GM18526 (cell line): Measurements from ENCODE around the gene NEURL1B.

Experiments used
- POLR2A ChIP-seq: IDR thresholded peaks from 3 replicates; pipeline ENCODE4 v1.6.1; 2011; ENCODE audit not compliant: insufficient read length; ENCODE audit errors: extremely low read depth

The NEURL1B gene

GRCh38 chr5:172640822-172641358 is at the start of gene NEURL1B:
NEURL1B (plus strand) TSS chr5:172641263; CDS start chr5:172641407, 144 bp downstream.
- TF ChIP-seq POLR2A = no peak

DNA sequence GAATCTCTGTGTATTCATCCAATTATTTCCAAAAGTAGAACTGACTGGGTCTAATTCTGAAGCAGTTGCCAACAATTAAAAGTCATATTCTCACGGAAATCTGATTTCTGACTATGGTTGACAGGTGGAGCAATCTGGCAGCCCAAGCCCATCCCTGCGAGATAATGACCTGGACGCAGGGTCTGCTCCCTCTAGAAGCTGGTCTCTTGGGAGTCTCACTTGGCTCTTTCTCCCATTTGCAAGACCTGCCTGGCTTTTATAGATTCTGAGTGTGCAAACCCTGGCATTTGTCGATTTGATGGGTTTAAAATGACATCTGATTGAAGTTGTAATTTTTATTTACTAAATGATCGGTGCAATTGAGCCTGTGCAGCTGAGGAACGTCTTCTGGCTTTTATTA is 49.4 kb upstream of the NEURL1B start:
- TF ChIP-seq POLR2A = no peak

DNA sequence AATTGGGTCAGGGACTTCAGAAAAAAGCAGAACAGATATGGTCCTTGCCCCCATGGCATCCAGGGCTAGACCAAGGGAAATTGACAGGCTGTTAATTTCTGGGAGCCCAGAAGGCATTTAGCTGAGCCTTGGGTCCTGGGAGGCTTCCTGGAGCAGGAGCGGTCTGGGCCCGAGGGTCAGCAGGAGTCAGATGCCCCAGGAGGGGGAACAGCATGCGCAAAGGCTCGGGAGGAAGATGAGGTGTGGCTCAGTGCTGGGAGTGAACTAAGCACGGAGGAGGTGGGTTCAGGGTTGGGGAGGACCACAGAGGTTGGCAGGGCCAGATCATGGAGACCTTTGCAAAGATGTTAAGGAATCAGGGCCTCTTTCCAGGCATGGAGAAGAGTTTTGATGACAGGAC is 48.2 kb upstream of the NEURL1B start:
- no peak for TF ChIP-seq POLR2A

DNA sequence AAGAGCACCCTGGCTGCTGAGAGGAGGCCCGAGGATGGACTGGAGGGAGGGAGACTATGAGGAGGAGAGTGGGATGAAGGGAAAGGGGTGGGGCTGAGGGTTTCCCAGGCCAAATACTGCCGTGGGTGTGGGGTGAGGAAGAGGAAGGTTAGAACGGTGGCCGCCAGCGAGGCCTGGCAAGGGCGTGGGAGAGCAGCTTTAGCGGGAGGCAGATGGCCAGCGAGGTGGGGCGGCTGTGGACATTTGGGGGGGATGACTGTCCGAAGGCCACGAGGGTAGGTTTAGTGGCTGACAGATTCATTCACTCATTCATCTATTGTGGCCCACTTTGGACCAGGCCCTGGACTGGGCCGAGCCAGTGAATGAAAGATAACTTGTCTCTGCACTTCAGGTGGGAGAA is 47.8 kb upstream of the NEURL1B start:
- no peak for TF ChIP-seq POLR2A

GRCh38 chr5:172593721-172594235 is 47.3 kb upstream of the NEURL1B start:
- no peak for TF ChIP-seq POLR2A

DNA sequence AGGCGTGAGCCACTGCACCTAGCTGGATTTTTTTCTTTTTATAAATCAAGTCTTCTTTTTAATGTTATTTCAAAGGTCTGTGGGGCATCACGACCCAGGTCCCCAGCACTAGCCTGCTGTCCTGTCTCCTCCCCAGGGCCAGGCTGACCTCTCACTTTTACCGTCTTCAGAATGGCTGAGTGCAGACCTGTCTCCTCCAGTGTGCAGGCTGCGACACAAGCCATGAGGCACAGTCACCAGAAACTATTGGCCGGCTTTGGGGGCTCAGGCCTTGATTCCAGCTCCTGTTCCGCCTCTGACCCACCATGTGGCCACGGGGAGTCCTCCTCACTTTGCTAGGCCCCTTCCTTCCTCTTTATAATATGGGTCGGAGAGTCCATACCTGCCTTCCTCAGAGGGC is 46.6 kb upstream of the NEURL1B start:
- no peak for TF ChIP-seq POLR2A

DNA sequence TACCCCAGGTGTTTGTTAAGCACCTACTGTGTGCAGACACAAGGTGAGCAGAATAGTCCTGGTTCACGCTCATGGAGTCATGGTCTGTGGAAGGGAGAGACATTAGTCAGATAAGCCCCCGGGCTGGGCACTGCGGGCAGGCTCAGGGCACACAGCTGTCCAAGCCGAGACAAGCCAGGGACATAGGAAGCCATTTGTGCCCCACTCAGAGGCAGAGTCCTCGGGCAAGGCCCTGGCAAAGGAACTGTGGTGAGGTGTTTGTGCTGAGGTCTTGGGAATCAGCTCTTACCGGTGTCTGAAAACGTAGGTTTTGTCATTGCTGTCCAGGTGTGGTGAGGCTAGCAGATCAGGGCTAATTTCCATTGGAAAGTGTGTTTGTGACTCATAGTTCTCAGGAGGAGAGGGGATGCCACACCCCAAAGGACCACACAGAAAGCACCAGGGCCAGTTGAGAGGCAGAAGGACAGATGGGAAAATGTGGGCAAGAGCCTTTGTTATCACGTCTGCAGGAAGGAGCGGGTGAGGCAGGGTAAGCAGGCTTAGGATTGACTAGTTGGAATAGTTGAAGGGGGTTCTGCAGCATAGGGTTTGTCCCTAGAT is 46.1 kb upstream of the NEURL1B start:
- TF ChIP-seq POLR2A = no peak

DNA sequence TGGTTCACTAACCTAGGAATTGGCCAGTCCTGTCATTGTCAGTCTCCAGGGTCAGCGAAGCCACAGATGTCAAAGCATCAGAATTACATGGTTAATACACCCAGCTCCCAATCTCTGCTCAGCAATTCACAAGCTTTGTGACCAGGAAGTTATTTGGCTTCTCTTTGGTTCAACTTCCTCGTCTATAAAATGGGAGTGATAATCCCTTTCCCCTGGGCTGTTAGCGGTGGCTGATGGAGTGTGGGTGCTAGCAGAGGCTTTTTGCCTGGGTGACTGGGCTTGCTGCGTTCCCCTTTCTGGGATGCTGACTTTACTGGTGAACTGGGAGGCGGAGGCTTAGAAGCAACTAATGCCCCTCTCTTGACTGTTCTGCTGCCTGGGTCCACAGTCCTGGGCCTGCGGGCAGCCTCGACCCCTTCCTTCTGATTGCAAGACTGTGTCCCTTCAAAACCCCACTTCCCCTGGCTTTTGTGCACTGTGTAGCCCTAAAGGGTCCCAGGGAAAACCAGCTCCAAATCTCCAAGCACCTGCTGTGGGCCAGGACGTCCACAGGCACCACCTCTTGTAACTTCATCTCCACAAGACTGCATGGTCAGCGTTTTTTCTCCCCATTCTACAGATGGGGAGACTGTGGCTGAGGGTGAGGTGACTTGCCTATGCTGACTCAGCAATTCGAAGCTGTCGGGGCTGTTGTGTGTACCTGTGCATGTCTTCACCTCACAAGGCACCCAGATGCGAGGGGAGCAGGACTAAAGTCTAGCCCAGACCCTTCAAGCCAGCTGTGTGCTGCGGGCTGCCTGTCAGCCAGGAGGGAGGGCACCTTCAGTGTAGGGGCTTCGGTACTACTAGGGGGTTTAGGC is 45.2 kb upstream of the NEURL1B start:
- no peak for TF ChIP-seq POLR2A

- TF ChIP-seq POLR2A = no peak
These were observed 44.3 kb upstream of the NEURL1B start for GRCh38 chr5:172596638-172597231.

DNA sequence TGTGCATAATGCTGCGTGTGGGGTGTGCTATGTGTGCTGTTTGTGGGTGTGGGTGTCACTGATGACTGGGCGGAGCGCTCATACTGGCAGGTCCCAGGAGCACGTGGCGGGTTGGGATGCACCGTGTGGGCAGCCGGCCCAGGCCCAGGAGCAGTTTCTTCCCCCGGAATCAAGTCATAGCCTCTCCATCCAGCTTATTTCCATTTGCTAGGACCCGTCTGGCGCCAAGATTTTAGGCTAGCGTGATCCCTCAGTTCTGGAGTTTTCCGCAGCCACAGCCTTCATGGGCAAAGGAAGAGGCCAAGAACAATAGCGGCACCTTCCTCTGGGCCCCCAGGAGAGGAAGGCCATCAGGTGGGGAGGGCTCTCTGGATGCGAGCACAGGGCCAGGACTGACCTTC is 43.3 kb upstream of the NEURL1B start:
- TF ChIP-seq POLR2A = no peak

- TF ChIP-seq POLR2A = no peak
These were observed 42.5 kb upstream of the NEURL1B start for GRCh38 chr5:172598251-172599203.

DNA sequence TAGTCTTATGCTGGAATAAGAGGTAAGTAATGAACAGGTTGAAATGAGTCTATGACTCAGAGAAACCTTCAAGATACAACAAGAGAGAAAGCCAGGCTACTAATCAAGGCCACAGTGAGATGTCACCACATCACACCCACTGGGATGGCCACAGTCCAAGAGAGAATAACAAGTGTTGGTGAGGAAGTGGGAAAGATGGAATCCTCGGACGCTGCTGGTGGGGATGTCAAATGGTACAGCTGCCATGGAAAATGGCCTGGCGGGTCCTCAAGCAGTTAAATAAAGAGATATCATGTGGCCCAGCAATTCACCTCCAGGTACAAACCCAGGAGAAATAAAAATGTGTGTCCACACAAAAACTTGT is 41.9 kb upstream of the NEURL1B start:
- no peak for TF ChIP-seq POLR2A

DNA sequence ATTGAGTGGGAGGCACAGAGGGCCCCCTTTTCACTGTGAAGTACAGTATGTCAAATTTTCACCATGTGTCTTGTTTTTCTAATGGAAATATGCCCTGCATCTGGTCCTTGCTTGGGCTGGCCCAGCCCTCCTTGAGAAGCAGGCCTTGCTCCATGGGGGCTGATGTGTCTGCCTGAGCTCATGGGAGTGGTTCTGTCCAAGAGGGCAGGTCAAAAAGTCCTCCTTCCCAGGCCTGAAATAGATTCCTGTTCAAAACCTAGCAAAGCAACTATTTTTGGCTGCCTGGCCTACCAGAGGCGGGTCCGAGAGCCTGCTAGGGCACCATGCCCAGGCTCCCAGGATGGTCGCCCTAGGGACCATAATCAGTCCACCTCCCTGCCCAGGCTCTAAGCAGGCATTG is 40.5 kb upstream of the NEURL1B start:
- no peak for TF ChIP-seq POLR2A

DNA sequence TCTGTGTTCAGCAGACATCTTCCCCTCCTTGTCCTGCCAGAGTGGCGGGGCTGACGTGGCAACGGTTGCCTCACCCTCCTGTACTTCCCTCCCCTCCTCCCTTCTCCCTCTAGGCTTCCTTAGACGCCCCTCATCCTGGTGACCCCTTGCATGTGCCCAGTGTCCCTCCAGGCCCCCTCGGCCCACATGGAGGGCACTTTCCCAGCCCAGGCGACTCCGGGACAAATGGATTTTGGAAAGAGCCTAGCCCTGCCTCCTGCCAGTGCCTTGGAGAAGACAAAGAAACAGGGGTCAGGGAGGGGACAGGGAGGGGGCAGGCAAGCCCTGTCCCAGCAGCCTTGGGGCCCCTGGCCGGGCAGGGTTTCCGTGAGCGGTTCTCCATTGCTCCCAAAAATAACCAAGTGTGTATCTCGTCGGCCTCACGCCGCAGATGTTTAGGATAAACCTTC is 38.3 kb upstream of the NEURL1B start:
- no peak for TF ChIP-seq POLR2A
